ENCODE measurements around the gene TBX4.

The TBX4 gene

GRCh38 chr17:61496957-61497653 lies 44.9 kb downstream of the TBX4 start:
- CTCF ChIA-PET: interaction anchor here (0.7 kb wide), 1 partner anchor 11 kb away, joined by 4 read pairs; no protein-coding TSS in a partner anchor
- POLR2A ChIA-PET (ENCODE audit: low non-redundant PET): no interaction called here
- no peak for DNase-seq (ENCODE audit: low spot score)
- TF ChIP-seq CTCF (conservative IDR thresholded peaks at IDR 0.05; ENCODE audit: low read depth): no peak
- H3K27ac ChIP-seq: no peak overlapping the region

DNA sequence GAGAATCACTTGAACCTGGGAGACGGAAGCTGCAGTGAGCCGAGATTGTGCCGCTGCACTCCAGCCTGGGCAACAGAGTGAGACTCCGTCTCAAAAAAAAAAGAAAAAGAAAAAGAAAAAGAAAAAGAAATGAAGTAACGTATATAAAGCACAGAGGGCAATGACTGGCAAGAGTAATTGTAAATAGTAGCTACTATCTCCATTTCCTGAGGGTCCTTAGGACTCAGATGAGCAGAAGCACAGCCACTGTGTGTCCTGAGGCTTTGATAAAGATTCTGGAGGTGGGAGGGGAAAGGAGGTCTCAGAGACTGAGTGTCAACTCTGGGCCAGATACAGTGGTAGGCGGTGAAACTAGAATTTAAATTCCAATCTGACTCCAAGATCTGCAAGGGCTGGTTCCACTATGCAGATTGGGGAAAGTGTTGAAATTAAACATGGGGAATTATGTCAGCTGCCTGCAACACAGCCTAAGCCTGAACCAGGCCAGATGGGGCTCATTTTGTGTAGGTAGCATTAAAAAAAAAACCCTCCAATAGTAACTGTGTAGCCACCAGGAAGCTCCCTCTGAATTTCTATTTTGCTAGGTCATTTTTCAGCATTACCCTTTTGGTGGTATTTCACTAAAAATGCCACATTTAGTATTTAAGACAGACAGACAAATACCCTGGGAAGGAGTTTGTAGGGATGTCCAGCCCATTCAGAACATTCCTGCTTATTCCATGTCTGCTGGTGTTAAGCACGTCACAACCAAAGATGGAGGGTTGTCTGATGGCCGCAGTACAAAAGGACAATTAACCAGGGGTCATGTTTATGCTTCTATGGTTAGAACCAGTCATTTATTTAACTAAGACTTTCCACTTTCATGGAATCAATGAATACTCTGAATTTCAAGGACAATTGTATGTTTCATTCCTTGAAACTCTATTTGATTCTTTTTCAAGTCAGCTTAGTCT lies 46.1 kb downstream of the TBX4 start:
- POLR2A ChIA-PET (ENCODE audit: low non-redundant PET): no interaction called here
- no peak overlapping the region for H3K27ac ChIP-seq
- TF ChIP-seq CTCF (conservative IDR thresholded peaks at IDR 0.05; ENCODE audit: low read depth): no peak
- CTCF ChIA-PET: no interaction called here
- no peak for DNase-seq (ENCODE audit: low spot score)

DNA sequence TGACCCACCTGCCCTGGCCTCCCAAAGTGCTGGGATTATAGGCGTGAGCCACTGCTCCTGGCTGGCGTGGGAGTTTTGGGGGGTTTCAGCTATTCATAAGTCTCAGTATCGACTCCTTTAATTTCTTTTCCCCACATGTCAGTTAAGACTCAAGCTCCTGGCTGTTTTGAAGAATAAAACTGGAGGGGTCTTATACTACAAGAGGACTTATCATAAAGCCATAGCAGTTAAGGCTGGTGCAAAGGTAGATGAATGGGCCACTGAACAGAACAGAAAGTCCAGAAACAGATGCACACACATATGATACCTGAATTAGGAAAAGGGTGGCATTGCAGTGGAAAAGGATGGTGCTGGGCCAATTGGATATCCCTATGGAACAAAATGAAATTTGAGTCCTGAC lies 47.4 kb downstream of the TBX4 start:
- no peak for DNase-seq (ENCODE audit: low spot score)
- POLR2A ChIA-PET (ENCODE audit: low non-redundant PET): no interaction called here
- H3K27ac ChIP-seq: no peak overlapping the region
- TF ChIP-seq CTCF (conservative IDR thresholded peaks at IDR 0.05; ENCODE audit: low read depth): no peak
- CTCF ChIA-PET: interaction anchor here (0.5 kb wide), 1 partner anchor 1506 kb away, joined by 5 read pairs; no protein-coding TSS in a partner anchor

GRCh38 chr17:61500287-61500686 lies 48.1 kb downstream of the TBX4 start:
- no peak for TF ChIP-seq CTCF (conservative IDR thresholded peaks at IDR 0.05; ENCODE audit: low read depth)
- no peak for DNase-seq (ENCODE audit: low spot score)
- CTCF ChIA-PET: no interaction called here
- POLR2A ChIA-PET (ENCODE audit: low non-redundant PET): no interaction called here
- H3K27ac ChIP-seq: no peak overlapping the region

- no peak overlapping the region for H3K27ac ChIP-seq
- DNase-seq (ENCODE audit: low spot score): no peak
- no peak for TF ChIP-seq CTCF (conservative IDR thresholded peaks at IDR 0.05; ENCODE audit: low read depth)
- POLR2A ChIA-PET (ENCODE audit: low non-redundant PET): no interaction called here
- CTCF ChIA-PET: no interaction called here
Measured at GRCh38 chr17:61502292-61502691, 50.1 kb downstream of the TBX4 start.

- no peak overlapping the region for H3K27ac ChIP-seq
- DNase-seq (ENCODE audit: low spot score): no peak
- ChIA-PET CTCF (no interaction called here), POLR2A (ENCODE audit: low non-redundant PET) (no interaction called here)
- TF ChIP-seq CTCF (conservative IDR thresholded peaks at IDR 0.05; ENCODE audit: low read depth): no peak
Measured at GRCh38 chr17:61503961-61504360, 51.7 kb downstream of the TBX4 start.
